ENCODE results near the gene TRABD2B.

TRABD2B gene

DNA sequence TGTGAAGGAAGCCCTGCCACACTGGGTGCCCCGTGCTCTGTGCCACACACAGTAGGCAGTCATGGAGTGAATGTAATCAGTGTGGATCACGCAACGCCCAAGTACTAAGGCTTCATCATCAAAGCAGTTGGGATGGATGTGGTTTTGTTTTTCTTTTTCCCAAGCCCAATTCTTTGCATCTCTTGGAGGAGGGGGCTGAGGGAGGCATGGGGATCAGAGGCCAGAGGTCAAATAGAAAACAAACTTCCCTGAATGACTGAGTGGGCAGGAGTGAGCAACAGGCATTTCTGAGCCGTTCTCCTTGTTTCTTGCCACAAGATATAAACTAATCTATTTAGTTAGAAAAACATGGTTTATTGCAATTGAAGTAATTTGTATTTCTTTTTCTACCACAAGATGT, 85.3 kb downstream of the TRABD2B start:
- DNase-seq (ENCODE audit: low read depth in 2 of 2) = no peak

- no peak for DNase-seq (ENCODE audit: low read depth in 2 of 2)
Observed at GRCh38 chr1:47911424-47911823, 85.8 kb downstream of the TRABD2B start.

GRCh38 chr1:47908258-47908657, 88.9 kb downstream of the TRABD2B start:
- no peak for DNase-seq (ENCODE audit: low read depth in 2 of 2)

GRCh38 chr1:47907177-47907528, 90.0 kb downstream of the TRABD2B start:
- DNase-seq (ENCODE audit: low read depth in 2 of 2) = no peak

DNA sequence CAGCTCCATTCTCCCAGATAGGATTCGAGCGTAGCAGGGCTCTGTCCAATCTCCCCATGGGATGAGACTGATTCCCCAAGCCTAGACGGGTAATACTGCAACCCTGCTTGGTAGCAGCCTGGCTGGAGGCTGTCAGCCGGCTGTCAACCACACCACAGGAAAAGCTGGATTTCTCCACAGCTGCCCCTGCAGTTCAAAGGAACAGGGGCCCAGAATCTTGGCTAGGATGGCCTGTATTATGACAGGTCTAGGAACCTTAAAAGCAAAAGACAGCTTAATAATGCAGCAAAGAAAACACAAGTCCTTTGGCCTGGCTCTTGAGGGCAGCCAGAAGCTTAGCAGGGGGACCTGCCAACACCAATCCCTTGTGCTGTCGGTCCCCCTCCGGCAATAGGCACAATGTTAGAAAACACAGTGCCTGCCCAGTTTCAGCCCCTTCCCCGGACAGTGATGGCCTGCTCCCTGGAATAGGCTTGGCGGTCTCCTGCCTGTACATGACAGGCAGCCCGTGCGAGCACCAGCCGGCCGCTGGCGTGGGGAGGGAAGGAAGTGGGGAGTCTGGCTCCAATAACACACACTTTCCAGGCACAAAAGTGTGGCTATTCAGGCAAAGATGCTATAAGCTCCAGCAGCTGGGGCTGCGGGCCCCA, 90.5 kb downstream of the TRABD2B start:
- no peak for DNase-seq (ENCODE audit: low read depth in 2 of 2)

GRCh38 chr1:47906009-47906432, 91.2 kb downstream of the TRABD2B start:
- DNase-seq (ENCODE audit: low read depth in 2 of 2) = no peak

DNA sequence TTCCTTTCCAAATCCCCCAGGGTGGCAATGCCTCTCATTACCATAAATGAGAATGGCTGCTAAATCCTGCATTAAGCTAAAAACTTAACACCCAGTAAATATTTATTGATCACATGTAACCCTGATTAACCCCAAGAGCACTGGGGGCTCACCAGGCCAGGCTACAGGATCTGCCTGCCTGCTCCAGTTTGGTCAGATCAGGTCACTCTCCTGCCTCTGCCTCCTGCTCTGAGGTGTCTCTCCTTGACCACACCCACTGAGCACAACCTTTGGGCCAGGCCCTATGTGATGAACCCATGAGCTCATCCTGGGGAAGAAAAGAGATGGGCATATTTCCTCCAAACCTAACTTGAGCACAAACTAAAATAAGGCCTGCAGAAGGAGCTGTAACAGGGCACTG, 93.5 kb downstream of the TRABD2B start:
- DNase-seq (ENCODE audit: low read depth in 2 of 2) = no peak

- no peak for DNase-seq (ENCODE audit: low read depth in 2 of 2)
Observed at GRCh38 chr1:47901001-47901575, 96.1 kb downstream of the TRABD2B start.

DNA sequence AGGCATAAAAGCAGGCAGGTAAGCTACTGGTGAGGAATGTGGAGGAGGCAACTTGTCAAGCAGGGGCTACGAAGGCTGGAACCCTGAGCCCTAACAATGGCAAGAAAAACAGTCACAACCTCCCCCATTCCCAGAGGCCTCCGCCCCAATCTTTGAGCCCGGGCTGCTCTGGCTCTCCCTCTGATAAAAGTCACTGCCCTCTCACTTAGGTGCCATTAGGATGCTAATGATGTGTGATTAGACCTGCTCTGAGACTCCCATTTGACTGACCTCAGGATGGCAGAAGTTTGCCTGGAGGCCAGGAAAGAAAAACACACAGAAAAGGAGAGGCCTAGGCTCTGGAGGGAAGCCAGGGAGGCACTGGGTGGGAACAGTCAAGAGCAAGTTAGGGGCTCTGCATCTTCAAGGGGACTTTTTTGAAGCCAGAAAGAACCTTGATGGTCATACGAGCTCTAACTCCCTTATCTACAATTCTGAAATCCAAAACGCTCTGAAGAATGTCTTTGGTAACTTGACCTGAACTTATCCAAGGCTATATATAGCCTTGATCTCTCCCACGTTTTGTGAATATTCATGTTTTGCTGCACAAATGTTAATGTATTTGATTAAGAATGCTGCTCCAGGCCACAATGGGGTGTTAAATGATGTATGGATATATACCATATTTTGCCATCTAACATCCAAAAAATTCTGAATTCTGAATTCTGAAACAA, 98.9 kb downstream of the TRABD2B start:
- no peak for DNase-seq (ENCODE audit: low read depth in 2 of 2)

- no peak for DNase-seq (ENCODE audit: low read depth in 2 of 2)
Observed at GRCh38 chr1:47895279-47896125, 101.7 kb downstream of the TRABD2B start.

DNA sequence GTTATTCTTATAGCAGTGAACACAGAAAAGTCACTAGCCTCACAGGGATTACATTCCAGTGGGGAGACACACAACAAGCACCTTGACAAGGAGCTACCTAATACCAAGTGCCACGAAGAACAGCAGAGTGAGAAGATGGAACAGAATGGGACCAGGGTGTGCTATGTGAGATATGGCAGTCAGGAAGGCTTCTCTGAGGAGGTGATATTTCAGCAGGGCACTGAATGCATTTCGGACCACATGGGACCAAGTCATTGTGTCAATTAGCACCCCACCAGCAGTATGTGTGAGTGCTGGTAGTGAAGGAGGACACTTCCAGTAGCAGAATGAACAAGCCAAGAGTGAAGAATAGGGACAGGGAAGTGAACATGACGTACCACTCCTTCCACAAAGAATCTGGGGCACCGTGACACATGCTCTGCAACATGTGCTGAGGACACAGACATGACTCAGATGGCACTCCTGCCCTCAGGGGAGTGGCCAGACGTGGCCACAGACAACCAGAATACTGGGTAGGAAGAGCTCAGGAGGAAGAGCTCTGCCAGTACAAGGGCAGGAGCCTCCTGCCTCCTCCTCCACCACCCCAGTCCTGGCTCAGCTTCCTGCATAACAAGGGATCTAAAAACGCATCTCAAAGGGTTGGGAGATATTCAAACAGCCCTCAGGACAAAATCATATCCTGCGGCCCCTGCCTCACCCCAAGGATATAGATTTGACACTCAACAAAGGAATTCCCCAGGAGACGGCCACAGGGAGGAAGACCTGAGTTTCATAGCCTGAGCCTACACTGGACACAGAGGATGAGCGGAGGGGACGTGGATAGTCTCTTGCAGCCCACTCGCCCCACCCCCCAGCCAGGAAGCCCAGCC, 102.5 kb downstream of the TRABD2B start:
- no peak for DNase-seq (ENCODE audit: low read depth in 2 of 2)

GRCh38 chr1:47893412-47893811, 103.8 kb downstream of the TRABD2B start:
- no peak for DNase-seq (ENCODE audit: low read depth in 2 of 2)

DNA sequence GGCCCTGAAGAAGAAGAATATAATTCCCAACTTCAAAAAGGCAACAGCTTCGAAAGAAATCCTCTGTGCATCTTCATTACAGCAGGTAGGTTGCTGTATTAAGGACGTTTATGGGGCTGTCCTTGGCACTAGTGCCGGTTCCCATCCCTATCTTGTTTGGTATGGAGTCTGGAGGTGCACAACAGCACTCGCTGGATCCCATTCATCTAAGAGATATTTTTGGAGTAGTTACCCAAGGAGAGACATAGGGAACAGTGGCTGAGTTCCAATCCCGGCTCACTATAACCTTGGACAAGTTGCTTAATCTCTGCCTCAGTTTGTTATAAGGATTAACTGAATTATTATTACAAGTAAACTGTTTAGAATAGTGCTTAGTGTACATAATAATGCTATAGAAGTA, 106.4 kb downstream of the TRABD2B start:
- no peak for DNase-seq (ENCODE audit: low read depth in 2 of 2)

- no peak for DNase-seq (ENCODE audit: low read depth in 2 of 2)
Observed at GRCh38 chr1:47888294-47888629, 108.9 kb downstream of the TRABD2B start.

DNA sequence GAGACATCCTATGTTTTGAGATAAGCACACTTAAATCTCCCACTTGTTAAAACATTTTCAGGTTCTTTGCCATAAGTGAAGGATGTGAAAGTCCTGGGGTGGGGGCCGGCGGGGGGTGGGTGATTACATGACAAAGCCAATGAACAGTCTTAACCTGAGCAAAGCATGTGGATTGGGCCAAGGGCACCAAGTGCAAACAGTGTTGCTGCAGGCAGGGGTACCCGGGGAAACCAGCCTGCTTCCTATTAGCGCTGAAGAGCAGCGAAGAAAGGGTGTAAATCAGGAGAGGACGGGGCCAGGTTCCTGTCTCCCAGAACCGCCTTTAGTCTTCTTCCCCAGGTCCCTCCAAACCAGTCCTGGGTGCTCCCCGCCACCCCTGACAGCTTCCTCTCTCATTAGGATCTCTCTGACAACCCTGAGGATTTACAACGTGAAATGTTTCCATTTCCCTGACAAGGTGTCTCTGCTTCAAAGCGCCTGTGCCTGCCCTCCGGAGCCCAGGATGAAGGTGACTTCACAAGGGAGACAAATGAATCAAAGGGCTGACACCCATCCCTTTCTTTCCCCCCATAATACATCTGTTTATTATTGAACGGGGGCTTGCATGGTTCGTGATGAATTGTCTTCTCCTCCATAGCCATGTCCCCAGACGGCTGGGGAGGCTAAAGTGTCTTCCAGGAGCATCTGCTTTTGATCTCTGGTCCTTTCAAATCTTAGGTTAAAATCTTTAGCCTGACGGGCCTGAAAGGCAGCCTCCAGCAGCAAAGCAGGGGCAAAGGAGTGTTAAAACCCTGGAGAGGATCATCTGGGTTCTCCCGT, 109.5 kb downstream of the TRABD2B start:
- DNase-seq (ENCODE audit: low read depth in 2 of 2) = no peak

- DNase-seq (ENCODE audit: low read depth in 2 of 2) = no peak
Observed at GRCh38 chr1:47887060-47887459, 110.1 kb downstream of the TRABD2B start.

DNA sequence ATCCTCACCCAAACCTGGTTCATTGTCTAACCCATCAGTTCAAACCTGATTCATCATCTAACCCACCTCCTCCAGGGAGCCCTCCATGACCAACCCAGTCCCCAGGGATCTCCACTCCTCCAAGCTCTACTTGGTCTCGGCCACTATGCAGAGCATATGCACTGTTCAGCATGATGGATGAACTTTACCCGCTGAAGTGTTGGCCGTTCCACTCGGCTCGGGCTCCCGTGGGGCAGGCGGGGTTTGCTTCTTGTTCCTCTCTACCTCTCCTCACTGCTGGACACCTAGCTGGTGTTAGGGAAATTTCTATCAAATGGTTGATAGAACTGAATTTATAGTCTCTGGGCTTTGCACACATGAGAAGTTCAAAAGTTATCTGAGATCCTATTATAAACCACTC, 111.0 kb downstream of the TRABD2B start:
- DNase-seq (ENCODE audit: low read depth in 2 of 2) = no peak

- DNase-seq (ENCODE audit: low read depth in 2 of 2) = no peak
Observed at GRCh38 chr1:47885062-47885830, 111.9 kb downstream of the TRABD2B start.

- no peak for DNase-seq (ENCODE audit: low read depth in 2 of 2)
Observed at GRCh38 chr1:47883963-47884362, 113.2 kb downstream of the TRABD2B start.

Measured in stimulated activated CD8-positive, alpha-beta memory T cell treated with anti-CD3 and anti-CD28 coated beads, Interleukin-7, amount 100 ng/mL, for 4 hours (primary cell).